Hepatocyte (in vitro differentiated cells): ENCODE results near the gene LARP4.

ENCODE experiments used
- CTCF ChIP-seq: fragments of 200-600 bp; sonication (generic); IDR thresholded peaks from 2 replicates; pipeline ENCODE4 v1.5.1; 2016; ENCODE audit warnings: antibody characterized with exemption, mild to moderate bottlenecking; ENCODE audit not compliant: poor library complexity
- EZH2phosphoT487 ChIP-seq: fragments of 200-600 bp; sonication (generic); IDR thresholded peaks from one replicate; pipeline ENCODE4 v1.6.1; 2018; ENCODE audit warnings: antibody characterized with exemption, mild to moderate bottlenecking, low read depth, moderate library complexity; ENCODE audit not compliant: unreplicated experiment, severe bottlenecking

- TF ChIP-seq CTCF (no peak), EZH2phosphoT487 (no peak)
These were observed 108.4 kb downstream of the LARP4 start for GRCh38 chr12:50508970-50509663.
